H9 (cell line): ENCODE results near the gene SLCO4A1. TPM values are rescaled to one million over a fixed set of nuclear protein-coding genes. Genes with fewer than 3 reads are reported as not detected.

Experiments used
- DNase-seq: peaks from one replicate; pipeline ENCODE4 v3.0.0-alpha.2; 2017
- H2AFZ ChIP-seq: one replicate; pipeline ENCODE4 v1.6.1; 2013; ENCODE audit warnings: mild to moderate bottlenecking, low read length, control low read depth, moderate library complexity
- H2AK5ac ChIP-seq: 2 replicates; pipeline ENCODE4 v1.6.1; 2013; ENCODE audit warnings: low read length, control low read depth, mixed read lengths; ENCODE audit not compliant: insufficient read length
- H2BK120ac ChIP-seq: one replicate; pipeline ENCODE4 v1.6.1; 2013; ENCODE audit warnings: low read depth, mild to moderate bottlenecking, low read length, control low read depth, inconsistent platforms; ENCODE audit not compliant: poor library complexity, severe bottlenecking
- H2BK12ac ChIP-seq: 2 replicates; pipeline ENCODE4 v1.6.1; 2013; ENCODE audit warnings: low read length, control low read depth, mixed read lengths, low read depth; ENCODE audit not compliant: insufficient read length
- H2BK15ac ChIP-seq: 2 replicates; pipeline ENCODE4 v1.6.1; 2013; ENCODE audit warnings: low read depth, low read length, control low read depth
- H2BK20ac ChIP-seq: one replicate; pipeline ENCODE4 v1.6.1; 2013; ENCODE audit warnings: low read depth, mild to moderate bottlenecking, low read length, control low read depth, inconsistent platforms; ENCODE audit not compliant: poor library complexity, severe bottlenecking
- H2BK5ac ChIP-seq: 2 replicates; pipeline ENCODE4 v1.6.1; 2013; ENCODE audit warnings: low read length, control low read depth, mixed read lengths; ENCODE audit not compliant: insufficient read length
- H3K14ac ChIP-seq: 2 replicates; pipeline ENCODE4 v1.6.1; 2013; ENCODE audit warnings: low read length, control low read depth; ENCODE audit not compliant: insufficient read depth
- H3K18ac ChIP-seq: 2 replicates; pipeline ENCODE4 v1.6.1; 2013; ENCODE audit warnings: low read depth, mild to moderate bottlenecking, mixed read lengths, low read length, control low read depth; ENCODE audit not compliant: insufficient read length
- H3K23ac ChIP-seq: 2 replicates; pipeline ENCODE4 v1.6.1; 2013; ENCODE audit warnings: low read length, control low read depth, mixed read lengths, low read depth; ENCODE audit not compliant: insufficient read length
- H3K23me2 ChIP-seq: 2 replicates; pipeline ENCODE4 v1.6.1; 2013; ENCODE audit warnings: low read depth, mild to moderate bottlenecking, mixed read lengths, low read length, control low read depth; ENCODE audit not compliant: insufficient read length, poor library complexity, severe bottlenecking
- H3K27ac ChIP-seq: 2 replicates; pipeline ENCODE4 v1.5.1; 2013; ENCODE audit warnings: low read length, control low read depth, mixed read lengths, low read depth; ENCODE audit not compliant: insufficient read length
- H3K27me3 ChIP-seq: 2 replicates; pipeline ENCODE4 v1.6.1; 2013; ENCODE audit warnings: low read length, control low read depth, inconsistent platforms; ENCODE audit not compliant: insufficient read depth
- H3K4ac ChIP-seq: 2 replicates; pipeline ENCODE4 v1.6.1; 2013; ENCODE audit warnings: low read depth, mild to moderate bottlenecking, control low read depth, inconsistent platforms, low read length, moderate library complexity
- H3K4me1 ChIP-seq: 2 replicates; pipeline ENCODE4 v1.6.1; 2013; ENCODE audit warnings: low read length, control low read depth, inconsistent platforms; ENCODE audit not compliant: insufficient read depth
- H3K4me2 ChIP-seq: 2 replicates; pipeline ENCODE4 v1.6.1; 2013; ENCODE audit warnings: low read length, control low read depth, mixed read lengths; ENCODE audit not compliant: insufficient read length, insufficient read depth
- H3K56ac ChIP-seq: 2 replicates; pipeline ENCODE4 v1.6.1; 2013; ENCODE audit warnings: low read depth, mild to moderate bottlenecking, mixed read lengths, low read length, control low read depth; ENCODE audit not compliant: insufficient read length
- H3K79me1 ChIP-seq: 2 replicates; pipeline ENCODE4 v1.6.1; 2013; ENCODE audit warnings: low read depth, mild to moderate bottlenecking, moderate library complexity, low read length, control low read depth, inconsistent platforms; ENCODE audit not compliant: insufficient read depth, poor library complexity, severe bottlenecking
- H3K79me2 ChIP-seq: 2 replicates; pipeline ENCODE4 v1.6.1; 2013; ENCODE audit warnings: low read length, control low read depth, inconsistent platforms; ENCODE audit not compliant: insufficient read depth
- H3K9ac ChIP-seq: 2 replicates; pipeline ENCODE4 v1.6.1; 2013; ENCODE audit warnings: low read length, control low read depth, mixed read lengths; ENCODE audit not compliant: insufficient read length; ENCODE audit errors: extremely low read depth
- H3K9me3 ChIP-seq: one replicate; pipeline ENCODE4 v1.6.1; 2013; ENCODE audit warnings: low read depth, low read length, inconsistent platforms; ENCODE audit not compliant: control insufficient read depth
- H3T11ph ChIP-seq: one replicate; pipeline ENCODE4 v1.6.1; 2013; ENCODE audit warnings: mild to moderate bottlenecking, low read length, control low read depth, inconsistent platforms
- H4K20me1 ChIP-seq: one replicate; pipeline ENCODE4 v1.6.1; 2013; ENCODE audit not compliant: control insufficient read depth, insufficient read length, insufficient read depth
- H4K5ac ChIP-seq: 2 replicates; pipeline ENCODE4 v1.6.1; 2013; ENCODE audit warnings: low read depth, mild to moderate bottlenecking, mixed read lengths, low read length, control low read depth; ENCODE audit not compliant: insufficient read length
- H4K8ac ChIP-seq: replicated peaks from 2 replicates; pipeline ENCODE4 v1.6.1; 2013; ENCODE audit warnings: low read length, control low read depth, mixed read lengths, low read depth; ENCODE audit not compliant: insufficient read length
- H4K91ac ChIP-seq: 2 replicates; pipeline ENCODE4 v1.6.1; 2013; ENCODE audit warnings: low read depth, mild to moderate bottlenecking, moderate library complexity, mixed read lengths, low read length, control low read depth; ENCODE audit not compliant: insufficient read length
- H3K27ac Mint-ChIP-seq, 3 experiments: 2 replicates in 2 of 3; 3 replicates in 1 of 3; pipeline ENCODE4 v1.8.0; 2020 to 2021; ENCODE audit warnings: mixed read lengths in 3 of 3, mild to moderate bottlenecking in 1 of 3, moderate library complexity in 1 of 3
- H3K27me3 Mint-ChIP-seq: 2 replicates; pipeline ENCODE4 v1.8.0; 2021; ENCODE audit warnings: low read depth, mild to moderate bottlenecking, moderate library complexity, mixed read lengths
- H3K36me3 Mint-ChIP-seq, 3 experiments: 2 replicates in 2 of 3; 3 replicates in 1 of 3; pipeline ENCODE4 v1.8.0; 2020 to 2021; ENCODE audit warnings: low read depth in 3 of 3, mixed read lengths in 3 of 3; ENCODE audit not compliant: insufficient read depth in 1 of 3
- H3K4me1 Mint-ChIP-seq, 2 experiments: 2 replicates each; pipeline ENCODE4 v1.8.0; 2020; ENCODE audit warnings: mixed read lengths in 2 of 2
- H3K4me3 Mint-ChIP-seq, 2 experiments: 2 replicates in 1 of 2; 3 replicates in 1 of 2; pipeline ENCODE4 v1.8.0; 2020 to 2021; ENCODE audit warnings: mild to moderate bottlenecking in 2 of 2, mixed read lengths in 2 of 2, moderate library complexity in 1 of 2
- H3K9me3 Mint-ChIP-seq, 2 experiments: 2 replicates in 1 of 2; 3 replicates in 1 of 2; pipeline ENCODE4 v1.8.0; 2020; ENCODE audit warnings: mild to moderate bottlenecking in 2 of 2, mixed read lengths in 2 of 2, moderate library complexity in 1 of 2
- CTCF ChIP-seq: fragments of 200-600 bp; sonication (generic); conservative IDR thresholded peaks from 3 replicates; pipeline ENCODE4 v1.8.0; 2021; ENCODE audit warnings: antibody characterized with exemption, mild to moderate bottlenecking
- WGBS: extraction: QIAGEN DNeasy Blood & Tissue Kit; methylation state at CpG from one replicate; pipeline ENCODE4 v1.1.7; 2013; ENCODE audit warnings: missing lambda C conversion rate, low lambda C conversion rate, mixed read lengths; ENCODE audit not compliant: insufficient read length; ENCODE audit errors: extremely low coverage; 5-methylcytosine and 5-hydroxymethylcytosine counted together
- total RNA-seq: library from RNA; stranded (reverse); gene quantifications from 2 replicates; pipeline ENCODE4 v1.2.1, GENCODE V29; 2021

Gene SLCO4A1
- total RNA-seq, 1 experiment from 2014 or later, result 9.4 TPM

GRCh38 chr20:62638679-62639406 lies 3.5 kb upstream of the SLCO4A1 start:
- peaks cover 8% of the 10 kb centered on the region for H3K23me2 ChIP-seq
- H2BK12ac ChIP-seq, result no peak overlapping the region
- no peak overlapping the region for H3K18ac ChIP-seq
- H3K4me1 ChIP-seq, result peaks cover 5% of the 10 kb centered on the region
- H3K9ac ChIP-seq, result no peak overlapping the region
- H4K20me1 ChIP-seq, result no peaks in the 10 kb centered on the region
- peaks cover 3% of the 10 kb centered on the region; the same call in 1 of the 2 replicates for H3K79me2 ChIP-seq
- no peak overlapping the region for H4K91ac ChIP-seq
- H3K27ac Mint-ChIP-seq, result no peak overlapping the region; a peak in 1 of 7 replicates
- peaks cover 9% of the 10 kb centered on the region; the same call in 1 of the 2 replicates for H3K27me3 ChIP-seq
- no peaks in the 10 kb centered on the region for H3K9me3 ChIP-seq
- no peak overlapping the region for H3K27ac ChIP-seq
- H2BK20ac ChIP-seq, result no peak overlapping the region
- no peak for TF ChIP-seq CTCF
- H3K4me1 Mint-ChIP-seq, result peaks cover 16 to 44% of the 10 kb centered on the region in 2 experiments
- H3K14ac ChIP-seq, result no peak overlapping the region; the same call in 1 of the 2 replicates
- H2BK5ac ChIP-seq, result no peak overlapping the region
- peaks cover 0 to 2% (median 0%) of the 10 kb centered on the region in 3 experiments; a peak in 1 of 7 replicates for H3K36me3 Mint-ChIP-seq
- H2BK120ac ChIP-seq, result no peak overlapping the region
- H2AFZ ChIP-seq, result no peak overlapping the region
- peaks cover 63% of the 10 kb centered on the region for H3K27me3 Mint-ChIP-seq
- no peak overlapping the region for H3T11ph ChIP-seq
- H2BK15ac ChIP-seq, result no peak overlapping the region
- no peak overlapping the region for H3K23ac ChIP-seq
- no peak overlapping the region for H4K8ac ChIP-seq
- no peaks in the 10 kb centered on the region for H3K79me1 ChIP-seq
- WGBS, result no CpG with 5 or more reads among the region's 23 CpGs
- no peak overlapping the region for H3K4ac ChIP-seq
- H2AK5ac ChIP-seq, result no peak overlapping the region
- H3K4me3 Mint-ChIP-seq, result no peak overlapping the region
- DNase-seq, result no peak
- H3K56ac ChIP-seq, result no peak overlapping the region
- H3K9me3 Mint-ChIP-seq, result no peaks in the 10 kb centered on the region; a peak in 1 of 5 replicates
- H4K5ac ChIP-seq, result no peak overlapping the region
- H3K4me2 ChIP-seq, result no peak overlapping the region
